RWPE2 (cell line): ENCODE results near the gene RPL35A.

Experiments
- ATAC-seq: fragments of 200-7000 bp; cut with Tn5 transposase; 3 replicates; pipeline ENCODE4 v1.9.1; 2021; ENCODE audit warnings: low read depth
- DNase-seq: peaks from one replicate; pipeline ENCODE4 v3.0.0-alpha.2; 2020; ENCODE audit warnings: low spot score
- H3K27ac ChIP-seq: fragments of 450-650 bp; 2 replicates; pipeline ENCODE4 v1.5.1; 2017; ENCODE audit warnings: mild to moderate bottlenecking; ENCODE audit not compliant: poor library complexity, severe bottlenecking
- H3K27me3 ChIP-seq: fragments of 250-450 bp; sonication (Bioruptor Pico); 2 replicates; pipeline ENCODE4 v1.5.1; 2021; ENCODE audit warnings: mild to moderate bottlenecking, moderate library complexity; ENCODE audit not compliant: insufficient read depth, poor library complexity, severe bottlenecking
- H3K36me3 ChIP-seq: fragments of 250-450 bp; sonication (Bioruptor Pico); 2 replicates; pipeline ENCODE4 v1.5.1; 2020; ENCODE audit warnings: low read depth, mild to moderate bottlenecking, moderate library complexity
- H3K4me1 ChIP-seq: fragments of 250-450 bp; sonication (Bioruptor Pico); 2 replicates; pipeline ENCODE4 v1.5.1; 2021; ENCODE audit warnings: mild to moderate bottlenecking, moderate library complexity; ENCODE audit not compliant: insufficient read depth, poor library complexity, severe bottlenecking
- H3K4me3 ChIP-seq: fragments of 250-450 bp; sonication (Bioruptor Pico); 2 replicates; pipeline ENCODE4 v1.5.1; 2021; ENCODE audit warnings: mild to moderate bottlenecking, moderate library complexity; ENCODE audit not compliant: severe bottlenecking
- H3K9me3 ChIP-seq: fragments of 250-450 bp; sonication (Bioruptor Pico); 2 replicates; pipeline ENCODE4 v1.5.1; 2021; ENCODE audit warnings: mild to moderate bottlenecking, moderate library complexity; ENCODE audit not compliant: severe bottlenecking
- CTCF ChIP-seq: fragments of 450-650 bp; IDR thresholded peaks from one replicate; pipeline ENCODE4 v1.5.1; 2017; ENCODE audit warnings: mild to moderate bottlenecking, moderate library complexity; ENCODE audit not compliant: poor library complexity, severe bottlenecking

Gene RPL35A

GRCh38 chr3:197953325-197953724 lies 3.3 kb downstream of the RPL35A start:
- Histone ChIP-seq H3K4me1 (peaks cover 30% of the 10 kb centered on the region), H3K9me3 (no peaks in the 10 kb centered on the region), H3K27me3 (no peaks in the 10 kb centered on the region), H3K27ac (peak overlapping the region; percentile 62), H3K4me3 (no peak overlapping the region), H3K36me3 (peaks cover 60% of the 10 kb centered on the region)
- TF ChIP-seq CTCF: no peak
- DNase-seq (no peak), ATAC-seq (no peak)

- H3K4me3 ChIP-seq: no peak overlapping the region
- no peak for TF ChIP-seq CTCF
- H3K27ac ChIP-seq: peak overlapping the region; percentile 62
- H3K9me3 ChIP-seq: no peaks in the 10 kb centered on the region
- peaks cover 33% of the 10 kb centered on the region for H3K4me1 ChIP-seq
- no peaks in the 10 kb centered on the region for H3K27me3 ChIP-seq
- no peak for ATAC-seq
- peaks cover 60% of the 10 kb centered on the region for H3K36me3 ChIP-seq
- DNase-seq: no peak
Measured at GRCh38 chr3:197953881-197954280, 3.9 kb downstream of the RPL35A start.

- no peak for TF ChIP-seq CTCF
- H3K4me3 ChIP-seq: no peak overlapping the region
- ATAC-seq (no peak), DNase-seq (no peak)
- peaks cover 53% of the 10 kb centered on the region for H3K36me3 ChIP-seq
- H3K9me3 ChIP-seq: no peaks in the 10 kb centered on the region
- H3K27ac ChIP-seq: peak overlapping the region; percentile 64
- peaks cover 36% of the 10 kb centered on the region for H3K4me1 ChIP-seq
- no peaks in the 10 kb centered on the region for H3K27me3 ChIP-seq
Measured at GRCh38 chr3:197955892-197956477, 6.0 kb downstream of the RPL35A start.

- H3K9me3 ChIP-seq: no peaks in the 10 kb centered on the region
- H3K27ac ChIP-seq: peak overlapping the region; percentile 64
- H3K36me3 ChIP-seq: peaks cover 47% of the 10 kb centered on the region
- no peak for TF ChIP-seq CTCF
- ATAC-seq (no peak), DNase-seq (no peak)
- peaks cover 31% of the 10 kb centered on the region for H3K4me1 ChIP-seq
- H3K4me3 ChIP-seq: no peak overlapping the region
- no peaks in the 10 kb centered on the region for H3K27me3 ChIP-seq
Measured at GRCh38 chr3:197956626-197956988, 6.6 kb downstream of the RPL35A start.

- Histone ChIP-seq H3K36me3 (peaks cover 35% of the 10 kb centered on the region), H3K27me3 (no peaks in the 10 kb centered on the region), H3K27ac (peak overlapping the region; percentile 64), H3K9me3 (no peaks in the 10 kb centered on the region), H3K4me3 (no peak overlapping the region), H3K4me1 (peaks cover 25% of the 10 kb centered on the region)
- no peak for TF ChIP-seq CTCF
- ATAC-seq: no peak
- no peak for DNase-seq
Measured at GRCh38 chr3:197957790-197958133, 7.8 kb downstream of the RPL35A start.
